Measurements from ENCODE around the gene PAX4.

- TF ChIP-seq CTCF (IDR thresholded peaks at IDR 0.05; ENCODE audit: insufficient read depth, low read length) (no peak), POLR2AphosphoS5 (IDR thresholded peaks at IDR 0.05; ENCODE audit: low read depth) (no peak), REST (IDR thresholded peaks at IDR 0.05; ENCODE audit: insufficient replicate concordance, low read depth) (no peak), GABPA (IDR thresholded peaks at IDR 0.05; ENCODE audit: low read depth) (no peak)
Measured at GRCh38 chr7:127581716-127582115, 36.2 kb downstream of the PAX4 start.
